Measurements from ENCODE around the gene CTAG1A. TPM values are rescaled to one million over a fixed set of nuclear protein-coding genes. Genes with fewer than 3 reads are reported as not detected.

The CTAG1A gene
- not detected for total RNA-seq

GRCh38 chrX:154584585-154585183 is at the start of gene CTAG1A:
TSS of gene CTAG1A (plus strand) at chrX:154585133. CDS start at chrX:154585207, 74 bp downstream.

GRCh38 chrX:154546354-154547244 is 38.3 kb upstream of the CTAG1A start, which contains the start of gene G6PD:
TSS of gene G6PD (minus strand) at chrX:154546846. CDS start at chrX:154546155, 691 bp downstream.

GRCh38 chrX:154547245-154548027 is 37.5 kb upstream of the CTAG1A start, which contains the start of gene IKBKG:
TSS of gene IKBKG (plus strand) at chrX:154547620. CDS start at chrX:154552003, 4,383 bp downstream.

GRCh38 chrX:154619182-154619581 is 34.2 kb downstream of the CTAG1A start, which contains the start of gene CTAG1B:
TSS of gene CTAG1B (minus strand) at chrX:154619282. CDS start at chrX:154619218, 64 bp downstream.

Other genes starting within 250 kb of the CTAG1A start
- gene FLNA, start 210.5 kb upstream of the CTAG1A start, total RNA-seq, result 1,000 to 10,000 TPM; 1,016 to 1,083 TPM
- gene EMD, start 205.8 kb upstream of the CTAG1A start, total RNA-seq, result 10 to 100 TPM; 45.9 to 47.5 TPM
- gene RPL10, start 186.8 kb upstream of the CTAG1A start, total RNA-seq, result 1,000 to 10,000 TPM; 5,348 to 5,626 TPM
- 10 to 100 TPM; 23.2 to 27.2 TPM for gene DNASE1L1, start 175.9 kb upstream of the CTAG1A start, total RNA-seq
- gene TAFAZZIN, start 173.6 kb upstream of the CTAG1A start, total RNA-seq, result 100 to 1,000 TPM in 1 of 2 experiments, 10 to 100 TPM in 1; 91.4 to 101 TPM
- gene ATP6AP1, start 156.5 kb upstream of the CTAG1A start, total RNA-seq, result 10 to 100 TPM; 46.2 to 51.2 TPM
- 100 to 1,000 TPM; 105 to 108 TPM for gene GDI1, start 148.0 kb upstream of the CTAG1A start, total RNA-seq
- 10 to 100 TPM; 65.1 to 69.0 TPM for gene FAM50A, start 141.0 kb upstream of the CTAG1A start, total RNA-seq
- 10 to 100 TPM; 41.2 to 47.6 TPM for gene PLXNA3, start 126.9 kb upstream of the CTAG1A start, total RNA-seq
- gene LAGE3, start 105.9 kb upstream of the CTAG1A start, total RNA-seq, result 10 to 100 TPM; 35.9 to 39.2 TPM
- 10 to 100 TPM; 42.6 to 45.7 TPM for gene UBL4A, start 98.5 kb upstream of the CTAG1A start, total RNA-seq
- 10 to 100 TPM; 25.5 to 25.8 TPM for gene SLC10A3, start 94.5 kb upstream of the CTAG1A start, total RNA-seq
- 10 to 100 TPM; 32.3 to 32.7 TPM for gene FAM3A, start 68.9 kb upstream of the CTAG1A start, total RNA-seq
- gene G6PD, start 38.3 kb upstream of the CTAG1A start, total RNA-seq, result 10 to 100 TPM; 59.0 to 68.1 TPM
- 10 to 100 TPM; 43.4 to 45.5 TPM for gene IKBKG, start 37.5 kb upstream of the CTAG1A start, total RNA-seq
- not detected for gene CTAG1B, start 34.1 kb downstream of the CTAG1A start, total RNA-seq
- gene CTAG2, start 68.4 kb downstream of the CTAG1A start, total RNA-seq, result not detected
- 1 to 10 TPM; 4.5 to 5.7 TPM for gene GAB3, start 165.9 kb downstream of the CTAG1A start, total RNA-seq
- 10 to 100 TPM; 52.8 to 55.8 TPM for gene DKC1, start 177.7 kb downstream of the CTAG1A start, total RNA-seq
- gene MPP1, start 220.4 kb downstream of the CTAG1A start, total RNA-seq, result 10 to 100 TPM; 43.7 to 44.3 TPM
- gene SMIM9, start 249.5 kb downstream of the CTAG1A start, total RNA-seq, result not detected